Vagina (tissue), 2 donors: ENCODE data around the gene CYP4F11. TPM values are rescaled to one million over a fixed set of nuclear protein-coding genes. Genes with fewer than 3 reads are reported as not detected.

ENCODE experiments used
- DNase-seq, 2 donors: peaks; one replicate each; pipeline ENCODE4 v3.0.0-alpha.2; 2017; ENCODE audit errors: extremely low spot score in 2 of 2
- H3K27ac ChIP-seq: fragments of 200-600 bp; sonication (generic); one replicate; pipeline ENCODE4 v1.5.1; 2019
- H3K27me3 ChIP-seq: fragments of 200-600 bp; sonication (generic); one replicate; pipeline ENCODE4 v1.5.1; 2019
- H3K36me3 ChIP-seq, 2 donors: fragments of 200-600 bp; sonication (generic); one replicate each; pipeline ENCODE4 v1.5.1; 2017 to 2019
- H3K4me1 ChIP-seq: fragments of 200-600 bp; sonication (generic); one replicate; pipeline ENCODE4 v1.5.1; 2019
- H3K4me3 ChIP-seq, 2 donors: fragments of 200-600 bp; sonication (generic); 1 replicate in 1 of 2; 2 replicates in 1 of 2; pipeline ENCODE4 v1.5.1; 2016 to 2019
- H3K9me3 ChIP-seq: fragments of 200-600 bp; sonication (generic); one replicate; pipeline ENCODE4 v1.5.1; 2019
- CTCF ChIP-seq, 3 experiments: fragments of 450-650 bp in 2 of 3; fragments of 200-600 bp in 1 of 3; sonication (generic) in 1 of 3; IDR thresholded peaks; one replicate each; pipeline ENCODE4 v1.5.1; 2017 to 2019; ENCODE audit warnings: antibody characterized with exemption in 3 of 3, mild to moderate bottlenecking in 2 of 3, moderate library complexity in 2 of 3
- POLR2A ChIP-seq, 2 donors: fragments of 450-650 bp; IDR thresholded peaks; one replicate each; pipeline ENCODE4 v1.6.1; 2017; ENCODE audit warnings: antibody characterized with exemption in 2 of 2, mild to moderate bottlenecking in 2 of 2, moderate library complexity in 2 of 2
- POLR2AphosphoS5 ChIP-seq, 2 donors: sonication (generic); formaldehyde crosslinking; IDR thresholded peaks; one replicate each; pipeline ENCODE4 v1.9.0; 2017; ENCODE audit warnings: antibody characterized with exemption in 2 of 2, mild to moderate bottlenecking in 2 of 2, low read depth in 1 of 2; ENCODE audit not compliant: insufficient read depth in 1 of 2
- intact Hi-C: fragments of 100-400 bp; cut with DNase I; formaldehyde crosslinking; loops from one replicate; pipeline ENCODE4 v1.15.1; 2023
- total RNA-seq: library from RNA; depleted of rRNA; stranded (reverse); fragments of >200 nt; gene quantifications from one replicate; pipeline ENCODE4 v1.2.3, GENCODE V29; 2016

The CYP4F11 gene, protein sequence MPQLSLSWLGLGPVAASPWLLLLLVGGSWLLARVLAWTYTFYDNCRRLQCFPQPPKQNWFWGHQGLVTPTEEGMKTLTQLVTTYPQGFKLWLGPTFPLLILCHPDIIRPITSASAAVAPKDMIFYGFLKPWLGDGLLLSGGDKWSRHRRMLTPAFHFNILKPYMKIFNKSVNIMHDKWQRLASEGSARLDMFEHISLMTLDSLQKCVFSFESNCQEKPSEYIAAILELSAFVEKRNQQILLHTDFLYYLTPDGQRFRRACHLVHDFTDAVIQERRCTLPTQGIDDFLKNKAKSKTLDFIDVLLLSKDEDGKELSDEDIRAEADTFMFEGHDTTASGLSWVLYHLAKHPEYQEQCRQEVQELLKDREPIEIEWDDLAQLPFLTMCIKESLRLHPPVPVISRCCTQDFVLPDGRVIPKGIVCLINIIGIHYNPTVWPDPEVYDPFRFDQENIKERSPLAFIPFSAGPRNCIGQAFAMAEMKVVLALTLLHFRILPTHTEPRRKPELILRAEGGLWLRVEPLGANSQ
- 5.6 TPM for total RNA-seq

DNA sequence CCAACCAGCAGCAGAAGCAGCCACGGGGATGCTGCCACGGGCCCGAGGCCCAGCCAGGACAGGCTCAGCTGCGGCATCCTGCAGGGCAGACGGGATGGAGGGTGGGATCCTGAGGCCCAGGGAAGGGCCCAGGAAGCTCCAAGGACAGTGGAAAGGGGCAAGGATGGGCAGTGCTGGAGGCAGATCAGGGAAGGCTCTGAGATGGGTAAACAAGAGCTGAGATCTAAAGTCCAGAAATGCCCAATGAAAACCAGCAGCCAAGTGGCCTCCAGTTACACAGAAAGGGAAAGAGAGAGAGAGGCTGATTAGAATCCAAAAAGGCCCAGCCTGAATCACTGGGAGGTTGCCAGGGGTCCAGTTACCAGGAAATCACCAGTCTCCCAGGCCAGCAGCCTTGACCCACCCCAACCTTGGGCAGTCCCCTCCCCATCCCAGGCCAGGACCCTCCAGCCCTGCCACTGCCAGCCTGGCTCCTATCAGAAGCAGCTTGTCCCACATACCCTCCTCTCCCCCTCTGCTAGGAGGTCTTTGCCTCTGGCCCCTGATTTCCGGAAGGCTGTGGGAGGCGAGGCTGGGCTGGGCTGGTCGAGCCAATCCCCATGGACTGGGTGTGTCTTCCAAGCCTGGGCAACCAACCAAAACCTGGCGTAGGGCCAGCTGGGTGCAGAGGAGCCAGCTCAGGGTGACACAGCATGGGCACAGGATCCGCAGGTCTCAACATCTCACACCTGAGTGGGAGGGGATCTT lies at the start of gene CYP4F11:
CYP4F11 (minus strand) TSS at position 198 of the 747 bp plus-strand sequence; CDS start at position 77, 121 bp downstream.
- DNase-seq, result peak in 1 of 2 donors; percentile 91
- Histone ChIP-seq H3K27ac (no peak within 1 kb of the TSS), H3K36me3 (no peaks in the 10 kb centered on the region), H3K9me3 (no peaks in the 10 kb centered on the region), H3K4me3 (no peak within 1 kb of the TSS), H3K27me3 (no peaks in the 10 kb centered on the region), H3K4me1 (peaks cover 19% of the 10 kb centered on the region)
- intact Hi-C loops, result no loop called here
- TF ChIP-seq POLR2AphosphoS5 (IDR thresholded peaks at IDR 0.05; ENCODE audit: insufficient read depth in 1 of 2, low read depth in 1 of 2) (peak in 1 of 2 donors; percentile 18), POLR2A (IDR thresholded peaks at IDR 0.05) (no peak), CTCF (IDR thresholded peaks at IDR 0.05) (no peak)

DNA sequence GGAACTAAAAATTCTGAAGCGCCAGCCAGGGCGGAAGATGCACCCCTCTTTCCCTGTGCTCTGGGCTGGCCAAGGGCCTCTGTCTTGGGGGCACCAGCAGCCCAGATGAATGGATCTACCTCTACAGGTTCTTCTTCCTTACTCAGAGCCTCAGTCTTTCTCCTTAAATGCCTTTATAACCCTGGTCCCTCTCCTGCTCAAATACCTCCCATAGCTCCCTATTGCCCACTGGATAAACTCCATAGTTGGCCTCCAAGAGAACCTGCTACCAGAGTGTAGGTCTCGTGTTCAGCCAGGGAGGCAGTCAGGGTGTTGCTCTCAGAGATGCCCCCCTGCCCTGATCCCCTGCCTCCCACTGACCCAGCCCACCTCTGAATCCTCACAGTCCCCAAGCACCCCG lies 45.0 kb upstream of the CYP4F11 start:
- no peak overlapping the region for H3K27ac ChIP-seq
- intact Hi-C loops, result no loop called here
- no peaks in the 10 kb centered on the region for H3K36me3 ChIP-seq
- peaks cover 5% of the 10 kb centered on the region for H3K9me3 ChIP-seq
- no peaks in the 10 kb centered on the region for H3K27me3 ChIP-seq
- no peak for TF ChIP-seq POLR2A (IDR thresholded peaks at IDR 0.05)
- TF ChIP-seq POLR2AphosphoS5 (IDR thresholded peaks at IDR 0.05; ENCODE audit: insufficient read depth in 1 of 2, low read depth in 1 of 2), result no peak
- no peak for TF ChIP-seq CTCF (IDR thresholded peaks at IDR 0.05)
- H3K4me1 ChIP-seq, result no peaks in the 10 kb centered on the region
- no peak for DNase-seq
- H3K4me3 ChIP-seq, result no peak overlapping the region

GRCh38 chr19:15977690-15978089 lies 43.4 kb upstream of the CYP4F11 start:
- intact Hi-C loops, result no loop called here
- Histone ChIP-seq H3K9me3 (no peaks in the 10 kb centered on the region), H3K27ac (no peak overlapping the region), H3K36me3 (no peaks in the 10 kb centered on the region), H3K4me3 (no peak overlapping the region), H3K27me3 (no peaks in the 10 kb centered on the region), H3K4me1 (no peaks in the 10 kb centered on the region)
- TF ChIP-seq POLR2A (IDR thresholded peaks at IDR 0.05), result no peak
- no peak for TF ChIP-seq CTCF (IDR thresholded peaks at IDR 0.05)
- no peak for TF ChIP-seq POLR2AphosphoS5 (IDR thresholded peaks at IDR 0.05; ENCODE audit: insufficient read depth in 1 of 2, low read depth in 1 of 2)
- no peak for DNase-seq

- DNase-seq, result no peak
- Histone ChIP-seq H3K4me1 (no peaks in the 10 kb centered on the region), H3K36me3 (no peaks in the 10 kb centered on the region), H3K9me3 (no peaks in the 10 kb centered on the region), H3K27me3 (no peaks in the 10 kb centered on the region), H3K27ac (no peak overlapping the region), H3K4me3 (no peak overlapping the region)
- TF ChIP-seq CTCF (IDR thresholded peaks at IDR 0.05), result no peak
- TF ChIP-seq POLR2A (IDR thresholded peaks at IDR 0.05), result no peak
- TF ChIP-seq POLR2AphosphoS5 (IDR thresholded peaks at IDR 0.05; ENCODE audit: insufficient read depth in 1 of 2, low read depth in 1 of 2), result no peak
- intact Hi-C loops, result no loop called here
Observed at GRCh38 chr19:15976836-15977689, 42.7 kb upstream of the CYP4F11 start.
